Pancreas (tissue), 10 donors: ENCODE results near the gene MMP24OS. TPM values are rescaled to one million over a fixed set of nuclear protein-coding genes. Genes with fewer than 3 reads are reported as not detected.
A peak's percentile ranks its signal among the peaks of the same experiment; 100 is the strongest.
"Not testable (repeated sequence)": the region's sequence is repeated elsewhere in the genome, so short reads cannot be mapped to it uniquely, and the experiment has no call there.

Source experiments
- ATAC-seq, 4 donors: fragments of 200-7000 bp; cut with Tn5 transposase; one replicate each; pipeline versions ENCODE4 v1.8.0 to v1.9.1; 2020; ENCODE audit warnings: mild to moderate bottlenecking in 4 of 4, moderate library complexity in 4 of 4
- DNase-seq, 6 donors: peaks; one replicate each; pipeline ENCODE4 v3.0.0-alpha.2; 2020
- FAIRE-seq: peaks from 2 replicates; lab custom pipeline; 2012; peaks lifted over from hg19 to GRCh38; lab: Jason Lieb, UNC
- H3K27ac ChIP-seq, 4 donors: fragments of 200-600 bp; sonication (generic); 1 replicate in 3 of 4; 2 replicates in 1 of 4; pipeline versions ENCODE4 v1.5.0 to v1.8.0; 2020
- H3K27me3 ChIP-seq, 4 donors: fragments of 200-600 bp; one replicate each; pipeline ENCODE4 v1.8.0; 2021
- H3K36me3 ChIP-seq, 3 donors: fragments of 200-600 bp; sonication (generic) in 1 of 3; one replicate each; pipeline versions ENCODE4 v1.5.0 to v1.8.0; 2020 to 2021
- H3K4me1 ChIP-seq, 3 donors: fragments of 200-600 bp; one replicate each; pipeline ENCODE4 v1.8.0; 2021
- H3K4me3 ChIP-seq, 4 donors: fragments of 200-600 bp; sonication (generic) in 2 of 4; one replicate each; pipeline versions ENCODE4 v1.5.0 to v1.8.0; 2020 to 2021
- H3K9me3 ChIP-seq, 4 donors: fragments of 200-600 bp; one replicate each; pipeline ENCODE4 v1.8.0; 2021
- CTCF ChIP-seq, 4 donors: fragments of 200-600 bp; sonication (generic) in 3 of 4; IDR thresholded peaks; one replicate each; pipeline versions ENCODE4 v1.5.0 to v1.8.0; 2021; ENCODE audit warnings: antibody characterized with exemption in 4 of 4
- WGBS, 2 donors: extraction: QIAGEN DNeasy Blood & Tissue Kit; methylation state at CpG; one replicate each; pipeline ENCODE4 v1.1.7; 2013; 5-methylcytosine and 5-hydroxymethylcytosine counted together
- intact Hi-C, 3 donors: fragments of 100-400 bp; cut with DNase I; formaldehyde crosslinking; loops; one replicate each; pipeline versions ENCODE4 v1.11.1 to v1.14.2; 2022
- polyA plus RNA-seq, 2 donors: library from polyadenylated mRNA; stranded (reverse); fragments of 200-250 nt; gene quantifications; one replicate each; pipeline ENCODE4 v1.2.3, GENCODE V29; 2013
- total RNA-seq, 6 donors: library from RNA; stranded (reverse); fragmentation: NEBNext Ultra II Directional in 4 of 6; extraction: Animal tissue kit (Norgen Biotek cat#: 25700) in 4 of 6; gene quantifications; one replicate each; pipeline versions ENCODE4 v1.2.1 to v1.2.4, GENCODE V29; 2021 to 2023
- donor health status: healthy with polysubstance abuse.
- donor health status: DM: no; HTN: no; CAD: no; lungs with moderate emphysema.
- donor health status: DM: no; HTN: no; CAD: no.
- donor health status: control.
- donor health status: control.
- donor health status: Bipolar disorder and iron deficiency.
- donor health status: DM: yes; HTN: yes; CAD: no.
- donor health status: DM: no; HTN: no; CAD: no.
- donor health status: DM: no; HTN: no; CAD: no.
- donor health status: DM: yes; HTN: yes; CAD: no.

MMP24OS gene
- total and polyA plus RNA-seq, 8 donors: 28.9 to 74.9 (median 45.8) TPM

DNA sequence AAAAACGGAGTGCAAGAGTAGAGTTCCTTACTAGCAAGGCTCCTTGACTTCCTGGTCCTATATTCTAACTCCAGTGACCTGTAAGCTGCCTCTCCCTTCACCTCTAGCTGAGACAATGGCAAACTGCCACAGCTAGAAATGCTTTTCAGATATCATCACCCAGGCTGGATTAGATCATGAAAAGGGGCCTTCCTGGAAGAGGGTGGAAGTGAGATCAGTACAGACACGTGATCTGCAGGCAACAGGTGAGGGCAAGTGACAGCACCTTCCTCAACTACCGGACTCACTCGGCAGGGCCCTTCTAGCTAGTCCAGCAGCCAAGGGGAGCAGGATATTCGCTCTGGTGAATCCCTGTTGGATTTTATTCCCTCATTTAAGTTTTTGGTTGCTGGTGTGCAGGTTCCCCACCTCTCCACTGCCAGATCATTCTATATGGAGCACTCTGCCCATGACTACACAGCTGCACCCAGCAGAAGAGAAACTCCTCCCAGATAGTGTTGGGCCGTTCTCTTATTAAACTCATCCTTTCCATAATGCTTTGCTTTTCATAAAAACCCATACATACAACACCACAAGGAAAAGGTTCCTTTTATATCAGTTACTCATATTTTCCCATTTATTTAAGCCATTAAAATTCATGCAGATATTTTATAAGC is 40.7 kb upstream of the MMP24OS start:
- FAIRE-seq (no peak), ATAC-seq (peak; percentile 90 to 92 (median 91)), DNase-seq (peak in 4 of 6 donors; percentile 26 to 69 (median 54))
- TF ChIP-seq CTCF (IDR thresholded peaks at IDR 0.05): no peak
- intact Hi-C loops: no loop called here
- H3K4me1 ChIP-seq: peaks cover 0 to 18% (median 0%) of the 10 kb centered on the region in 3 donors
- peak overlapping the region; percentile 5 to 84 (median 44) for H3K27ac ChIP-seq
- H3K4me3 ChIP-seq: no peak overlapping the region
- WGBS, 2 donors: 64% methylated on average over 6 of the region's 6 CpGs
- H3K27me3 ChIP-seq: no peaks in the 10 kb centered on the region
- H3K36me3 ChIP-seq: no peaks in the 10 kb centered on the region
- H3K9me3 ChIP-seq: no peaks in the 10 kb centered on the region

GRCh38 chr20:35317416-35318210 is 39.7 kb upstream of the MMP24OS start:
- Histone ChIP-seq H3K4me3 (no peak overlapping the region), H3K27ac (peak overlapping the region; percentile 5 to 84 (median 44)), H3K27me3 (no peaks in the 10 kb centered on the region), H3K36me3 (peaks cover 0 to under 1% (median 0%) of the 10 kb centered on the region in 3 donors), H3K9me3 (no peaks in the 10 kb centered on the region), H3K4me1 (peaks cover 0 to 18% (median 0%) of the 10 kb centered on the region in 3 donors)
- intact Hi-C loops: no loop called here
- no peak for TF ChIP-seq CTCF (IDR thresholded peaks at IDR 0.05)
- ATAC-seq (no peak), DNase-seq (no peak), FAIRE-seq (no peak)
- 83 to 88% methylated on average over 5 of the region's 5 CpGs for WGBS, 2 donors

GRCh38 chr20:35316086-35316485 is 38.2 kb upstream of the MMP24OS start:
- Histone ChIP-seq H3K9me3 (no peaks in the 10 kb centered on the region), H3K36me3 (peaks cover 0 to 7% (median 0%) of the 10 kb centered on the region in 3 donors), H3K27ac (no peak overlapping the region), H3K4me3 (no peak overlapping the region), H3K4me1 (peaks cover 0 to 18% (median 0%) of the 10 kb centered on the region in 3 donors), H3K27me3 (no peaks in the 10 kb centered on the region)
- ATAC-seq: no peak
- intact Hi-C loops: no loop called here
- no peak for TF ChIP-seq CTCF (IDR thresholded peaks at IDR 0.05)
- no peak for DNase-seq
- no peak for FAIRE-seq
- WGBS, 2 donors: 95 to 96% methylated on average over 2 of the region's 2 CpGs

GRCh38 chr20:35315632-35316020 is 37.7 kb upstream of the MMP24OS start:
- H3K27ac ChIP-seq, FAIRE-seq, H3K27me3 ChIP-seq, H3K4me3 ChIP-seq, ATAC-seq, H3K36me3 ChIP-seq, intact Hi-C loops, DNase-seq, H3K9me3 ChIP-seq: not testable (repeated sequence)
- H3K4me1 ChIP-seq: peaks cover 0 to 18% (median 0%) of the 10 kb centered on the region in 3 donors
- WGBS, 2 donors: 95 to 96% methylated on average over 7 of the region's 7 CpGs

DNA sequence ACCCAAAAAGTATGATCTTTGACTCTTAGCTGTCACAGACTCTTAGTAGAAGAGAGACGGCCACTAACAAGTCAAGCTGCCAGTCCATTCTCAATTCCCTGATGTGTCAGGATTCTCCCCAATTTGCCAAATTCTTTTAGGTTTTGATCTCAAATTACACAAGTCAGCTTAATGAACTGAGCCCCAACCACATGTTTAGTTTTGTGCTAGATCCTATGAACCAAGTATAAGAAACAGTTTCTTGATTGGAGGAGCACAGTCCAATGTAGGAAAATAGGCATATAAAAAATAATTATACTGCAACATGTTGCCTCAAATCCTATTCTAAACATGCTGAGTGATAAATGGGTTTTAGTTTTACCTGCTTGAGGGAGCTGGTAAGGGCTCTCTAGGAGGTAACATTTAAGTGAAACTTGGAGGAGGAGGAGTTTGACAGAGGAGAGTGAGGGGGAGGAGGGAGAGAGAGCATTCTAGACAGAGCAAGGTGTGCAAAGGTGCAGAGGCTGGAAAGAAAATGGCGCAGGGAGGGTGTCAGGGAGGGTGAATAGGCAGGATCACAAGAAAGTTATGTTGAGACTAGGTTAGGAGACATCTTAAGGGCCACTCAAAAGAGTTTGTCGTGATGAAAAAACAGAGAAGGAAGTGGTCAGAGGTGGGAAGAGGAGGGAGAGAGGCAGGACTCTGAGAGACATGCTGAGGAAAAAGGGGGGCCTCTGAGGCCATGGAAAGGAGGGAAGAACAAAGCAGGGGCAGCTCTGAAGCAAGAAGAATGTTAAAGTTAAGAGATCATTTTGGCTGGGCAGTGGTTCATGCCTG is 37.1 kb upstream of the MMP24OS start:
- intact Hi-C loops: no loop called here
- DNase-seq: no peak
- Histone ChIP-seq H3K27ac (no peak overlapping the region), H3K9me3 (no peaks in the 10 kb centered on the region), H3K36me3 (peaks cover 0 to 7% (median 0%) of the 10 kb centered on the region in 3 donors), H3K4me3 (no peak overlapping the region), H3K4me1 (peaks cover 0 to 18% (median 0%) of the 10 kb centered on the region in 3 donors), H3K27me3 (no peaks in the 10 kb centered on the region)
- no peak for ATAC-seq
- 83 to 88% methylated on average over 3 of the region's 3 CpGs for WGBS, 2 donors
- no peak for TF ChIP-seq CTCF (IDR thresholded peaks at IDR 0.05)
- FAIRE-seq: no peak
